Vagina (tissue), 2 donors: ENCODE results near the gene UBASH3B. TPM values are rescaled to one million over a fixed set of nuclear protein-coding genes. Genes with fewer than 3 reads are reported as not detected.
"Not testable (repeated sequence)": the region's sequence is repeated elsewhere in the genome, so short reads cannot be mapped to it uniquely, and the experiment has no call there.

Source experiments
- DNase-seq, 2 donors: peaks; one replicate each; pipeline ENCODE4 v3.0.0-alpha.2; 2017; ENCODE audit errors: extremely low spot score in 2 of 2
- H3K27ac ChIP-seq: fragments of 200-600 bp; sonication (generic); one replicate; pipeline ENCODE4 v1.5.1; 2019
- H3K27me3 ChIP-seq: fragments of 200-600 bp; sonication (generic); one replicate; pipeline ENCODE4 v1.5.1; 2019
- H3K36me3 ChIP-seq, 2 donors: fragments of 200-600 bp; sonication (generic); one replicate each; pipeline ENCODE4 v1.5.1; 2017 to 2019
- H3K4me1 ChIP-seq: fragments of 200-600 bp; sonication (generic); one replicate; pipeline ENCODE4 v1.5.1; 2019
- H3K4me3 ChIP-seq, 2 donors: fragments of 200-600 bp; sonication (generic); 1 replicate in 1 of 2; 2 replicates in 1 of 2; pipeline ENCODE4 v1.5.1; 2016 to 2019
- H3K9me3 ChIP-seq: fragments of 200-600 bp; sonication (generic); one replicate; pipeline ENCODE4 v1.5.1; 2019
- CTCF ChIP-seq, 3 experiments: fragments of 450-650 bp in 2 of 3; fragments of 200-600 bp in 1 of 3; sonication (generic) in 1 of 3; IDR thresholded peaks; one replicate each; pipeline ENCODE4 v1.5.1; 2017 to 2019; ENCODE audit warnings: antibody characterized with exemption in 3 of 3, mild to moderate bottlenecking in 2 of 3, moderate library complexity in 2 of 3
- POLR2A ChIP-seq, 2 donors: fragments of 450-650 bp; IDR thresholded peaks; one replicate each; pipeline ENCODE4 v1.6.1; 2017; ENCODE audit warnings: antibody characterized with exemption in 2 of 2, mild to moderate bottlenecking in 2 of 2, moderate library complexity in 2 of 2
- POLR2AphosphoS5 ChIP-seq, 2 donors: sonication (generic); formaldehyde crosslinking; IDR thresholded peaks; one replicate each; pipeline ENCODE4 v1.9.0; 2017; ENCODE audit warnings: antibody characterized with exemption in 2 of 2, mild to moderate bottlenecking in 2 of 2, low read depth in 1 of 2; ENCODE audit not compliant: insufficient read depth in 1 of 2
- intact Hi-C: fragments of 100-400 bp; cut with DNase I; formaldehyde crosslinking; loops from one replicate; pipeline ENCODE4 v1.15.1; 2023
- total RNA-seq: library from RNA; depleted of rRNA; stranded (reverse); fragments of >200 nt; gene quantifications from one replicate; pipeline ENCODE4 v1.2.3, GENCODE V29; 2016

UBASH3B gene
- 2.2 TPM for total RNA-seq

- peak within 1 kb of the TSS; percentile 90 for H3K27ac ChIP-seq
- H3K4me3 ChIP-seq = peak within 1 kb of the TSS; percentile 81
- H3K4me1 ChIP-seq = peaks cover 13% of the 10 kb centered on the region
- H3K27me3 ChIP-seq = no peaks in the 10 kb centered on the region
- TF ChIP-seq POLR2AphosphoS5 (IDR thresholded peaks at IDR 0.05; ENCODE audit: insufficient read depth in 1 of 2, low read depth in 1 of 2) (peak; percentile 73 to 77), CTCF (IDR thresholded peaks at IDR 0.05) (no peak), POLR2A (IDR thresholded peaks at IDR 0.05) (no peak)
- H3K9me3 ChIP-seq = no peaks in the 10 kb centered on the region
- intact Hi-C loops = no loop called here
- peak in 1 of 2 donors; percentile 90 for DNase-seq
- no peaks in the 10 kb centered on the region for H3K36me3 ChIP-seq
Measured at GRCh38 chr11:122655527-122656072, at the start of gene UBASH3B. Gene UBASH3B (plus strand): TSS chr11:122655722. CDS start chr11:122656050, 328 bp downstream.

- H3K9me3 ChIP-seq, intact Hi-C loops, H3K27me3 ChIP-seq, H3K4me3 ChIP-seq, H3K27ac ChIP-seq, DNase-seq, H3K36me3 ChIP-seq, H3K4me1 ChIP-seq: not testable (repeated sequence)
Measured at GRCh38 chr11:122607162-122607561, 48.4 kb upstream of the UBASH3B start.

- no peak overlapping the region for H3K27ac ChIP-seq
- H3K9me3 ChIP-seq = no peaks in the 10 kb centered on the region
- intact Hi-C loops = no loop called here
- H3K4me3 ChIP-seq = no peak overlapping the region
- H3K36me3 ChIP-seq = no peaks in the 10 kb centered on the region
- H3K4me1 ChIP-seq = no peaks in the 10 kb centered on the region
- DNase-seq = no peak
- no peak for TF ChIP-seq POLR2AphosphoS5 (IDR thresholded peaks at IDR 0.05; ENCODE audit: insufficient read depth in 1 of 2, low read depth in 1 of 2)
- TF ChIP-seq CTCF (IDR thresholded peaks at IDR 0.05) = no peak
- no peak for TF ChIP-seq POLR2A (IDR thresholded peaks at IDR 0.05)
- H3K27me3 ChIP-seq = no peaks in the 10 kb centered on the region
Measured at GRCh38 chr11:122612123-122612824, 43.2 kb upstream of the UBASH3B start.

GRCh38 chr11:122616718-122617117, 38.8 kb upstream of the UBASH3B start:
- no peaks in the 10 kb centered on the region for H3K36me3 ChIP-seq
- DNase-seq = no peak

GRCh38 chr11:122617297-122617696, 38.2 kb upstream of the UBASH3B start:
- Histone ChIP-seq H3K27me3 (no peaks in the 10 kb centered on the region), H3K4me3 (no peak overlapping the region), H3K4me1 (no peaks in the 10 kb centered on the region), H3K36me3 (no peaks in the 10 kb centered on the region), H3K27ac (no peak overlapping the region), H3K9me3 (no peaks in the 10 kb centered on the region)
- intact Hi-C loops = no loop called here
- TF ChIP-seq POLR2AphosphoS5 (IDR thresholded peaks at IDR 0.05; ENCODE audit: insufficient read depth in 1 of 2, low read depth in 1 of 2) (no peak), POLR2A (IDR thresholded peaks at IDR 0.05) (no peak), CTCF (IDR thresholded peaks at IDR 0.05) (no peak)
- no peak for DNase-seq

More at GRCh38 chr11:122616718-122617117, 38.8 kb upstream of the UBASH3B start:
- H3K9me3 ChIP-seq = no peaks in the 10 kb centered on the region
- H3K4me1 ChIP-seq = no peaks in the 10 kb centered on the region
- H3K4me3 ChIP-seq = no peak overlapping the region
- H3K27ac ChIP-seq = no peak overlapping the region
- TF ChIP-seq CTCF (IDR thresholded peaks at IDR 0.05) (no peak), POLR2AphosphoS5 (IDR thresholded peaks at IDR 0.05; ENCODE audit: insufficient read depth in 1 of 2, low read depth in 1 of 2) (no peak), POLR2A (IDR thresholded peaks at IDR 0.05) (no peak)
- H3K27me3 ChIP-seq = no peaks in the 10 kb centered on the region
- intact Hi-C loops = no loop called here
